ENCODE data around the gene INTS3. TPM values are rescaled to one million over a fixed set of nuclear protein-coding genes. Genes with fewer than 3 reads are reported as not detected.
"Not testable (repeated sequence)": the region's sequence is repeated elsewhere in the genome, so short reads cannot be mapped to it uniquely, and the experiment has no call there.

INTS3 gene
- total RNA-seq, 1 donor from 2014 or later = 72.9 TPM

DNA sequence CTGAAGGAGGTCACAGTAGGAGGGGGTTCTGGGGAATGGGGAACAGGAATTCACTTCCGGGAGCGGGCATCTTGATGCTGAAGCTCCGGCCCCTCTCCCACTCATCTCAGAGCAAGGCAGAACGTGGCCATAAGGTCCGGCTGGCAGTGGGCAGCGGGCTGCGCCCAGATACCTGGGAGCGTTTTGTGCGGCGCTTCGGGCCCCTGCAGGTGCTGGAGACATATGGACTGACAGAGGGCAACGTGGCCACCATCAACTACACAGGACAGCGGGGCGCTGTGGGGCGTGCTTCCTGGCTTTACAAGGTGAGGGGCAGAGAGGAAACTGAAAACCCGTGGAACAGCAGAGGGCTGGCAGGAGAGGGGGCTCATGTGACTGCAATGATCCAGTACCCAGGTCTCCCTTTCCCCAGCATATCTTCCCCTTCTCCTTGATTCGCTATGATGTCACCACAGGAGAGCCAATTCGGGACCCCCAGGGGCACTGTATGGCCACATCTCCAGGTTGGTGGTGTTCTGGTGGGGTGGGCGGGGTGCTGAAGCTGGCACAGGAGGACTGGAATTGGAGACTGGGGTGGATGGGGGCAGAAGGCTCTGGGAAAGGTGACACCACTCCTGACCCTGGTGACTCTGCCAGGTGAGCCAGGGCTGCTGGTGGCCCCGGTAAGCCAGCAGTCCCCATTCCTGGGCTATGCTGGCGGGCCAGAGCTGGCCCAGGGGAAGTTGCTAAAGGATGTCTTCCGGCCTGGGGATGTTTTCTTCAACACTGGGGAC is 50.4 kb downstream of the INTS3 start:
- no peak for DNase-seq (ENCODE audit: low spot score)

DNA sequence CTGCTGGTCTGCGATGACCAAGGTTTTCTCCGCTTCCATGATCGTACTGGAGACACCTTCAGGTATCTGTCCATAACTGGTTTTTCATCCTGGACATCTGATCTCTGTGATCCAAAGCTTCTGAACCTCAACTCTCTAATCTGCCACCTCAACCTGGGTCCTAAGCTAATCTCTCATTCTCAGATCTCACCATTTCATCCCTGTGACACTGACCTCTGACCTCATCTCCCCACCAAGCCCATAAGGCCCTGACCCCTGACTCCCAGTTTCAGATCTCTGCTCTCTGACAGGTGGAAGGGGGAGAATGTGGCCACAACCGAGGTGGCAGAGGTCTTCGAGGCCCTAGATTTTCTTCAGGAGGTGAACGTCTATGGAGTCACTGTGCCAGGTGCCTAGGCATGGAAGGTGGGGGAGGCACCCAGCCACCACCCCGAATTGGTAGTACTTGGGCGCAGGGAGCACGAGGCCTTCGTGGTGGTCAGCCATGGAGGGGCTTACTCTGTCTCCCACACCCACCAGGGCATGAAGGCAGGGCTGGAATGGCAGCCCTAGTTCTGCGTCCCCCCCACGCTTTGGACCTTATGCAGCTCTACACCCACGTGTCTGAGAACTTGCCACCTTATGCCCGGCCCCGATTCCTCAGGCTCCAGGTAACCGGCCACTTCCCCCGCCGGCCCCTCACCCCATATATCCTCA is 51.1 kb downstream of the INTS3 start:
- no peak for DNase-seq (ENCODE audit: low spot score)

DNA sequence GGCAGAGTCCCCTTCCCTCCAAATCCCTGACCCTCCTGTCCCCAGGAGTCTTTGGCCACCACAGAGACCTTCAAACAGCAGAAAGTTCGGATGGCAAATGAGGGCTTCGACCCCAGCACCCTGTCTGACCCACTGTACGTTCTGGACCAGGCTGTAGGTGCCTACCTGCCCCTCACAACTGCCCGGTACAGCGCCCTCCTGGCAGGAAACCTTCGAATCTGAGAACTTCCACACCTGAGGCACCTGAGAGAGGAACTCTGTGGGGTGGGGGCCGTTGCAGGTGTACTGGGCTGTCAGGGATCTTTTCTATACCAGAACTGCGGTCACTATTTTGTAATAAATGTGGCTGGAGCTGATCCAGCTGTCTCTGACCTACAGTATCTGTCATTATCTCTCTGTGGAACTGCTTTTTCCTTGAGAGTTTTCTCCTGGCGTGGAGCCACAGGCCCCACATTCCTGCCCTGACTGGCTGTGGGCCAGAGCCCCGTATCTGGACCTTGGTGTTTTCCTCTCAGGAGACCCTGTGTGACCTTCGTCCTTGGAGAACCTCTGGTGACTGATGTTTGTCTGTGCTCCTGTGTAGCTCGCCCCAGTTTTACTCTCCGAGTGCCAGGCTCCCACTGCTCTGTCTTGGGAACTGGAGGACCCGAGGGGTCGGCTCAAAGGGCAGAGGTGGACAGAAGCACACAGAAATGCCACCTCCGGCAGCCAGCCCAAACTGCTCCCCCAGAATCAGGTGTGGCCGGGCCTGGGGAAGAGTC is 52.1 kb downstream of the INTS3 start:
- no peak for DNase-seq (ENCODE audit: low spot score)

DNA sequence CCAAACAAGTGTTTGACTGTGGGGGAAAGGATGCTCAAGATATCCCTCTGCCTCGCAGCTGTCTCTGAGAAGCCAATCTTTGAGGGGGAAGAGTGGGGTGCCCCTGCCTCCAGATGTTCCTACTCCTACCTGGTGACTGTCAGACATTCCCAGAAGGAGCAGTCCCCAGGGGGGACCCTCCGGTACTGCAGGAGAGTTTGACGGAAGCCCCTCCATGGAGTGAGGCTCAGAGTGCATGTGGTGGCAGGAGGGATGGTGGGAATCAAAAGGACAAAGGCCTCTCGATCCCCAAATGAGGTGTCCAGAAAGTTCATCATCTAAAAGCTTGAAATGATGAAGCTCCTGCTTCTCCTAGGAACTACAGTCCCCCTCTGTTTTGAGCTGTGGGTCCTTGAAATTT is 52.7 kb downstream of the INTS3 start:
- DNase-seq (ENCODE audit: low spot score) = no peak

DNA sequence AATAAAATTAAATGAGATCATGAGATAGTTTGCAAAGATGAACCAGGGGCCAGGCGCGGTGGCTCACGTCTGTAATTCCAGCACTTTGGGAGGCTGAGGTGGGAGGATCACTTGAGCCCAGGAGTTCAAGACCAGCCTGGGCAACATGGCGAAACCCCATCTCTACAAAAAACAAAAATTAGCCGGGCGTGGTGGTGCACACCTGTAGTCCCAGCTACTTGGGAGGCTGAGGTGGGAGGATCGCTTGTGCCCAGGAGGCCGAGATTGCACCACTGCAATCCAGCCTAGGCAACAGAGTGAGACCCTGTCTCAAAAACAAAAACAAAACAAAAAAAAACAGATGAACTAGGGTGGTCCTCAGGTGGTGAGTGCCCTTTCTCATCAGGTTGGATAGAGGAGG is 54.8 kb downstream of the INTS3 start:
- not testable (repeated sequence) for DNase-seq (ENCODE audit: low spot score)

DNA sequence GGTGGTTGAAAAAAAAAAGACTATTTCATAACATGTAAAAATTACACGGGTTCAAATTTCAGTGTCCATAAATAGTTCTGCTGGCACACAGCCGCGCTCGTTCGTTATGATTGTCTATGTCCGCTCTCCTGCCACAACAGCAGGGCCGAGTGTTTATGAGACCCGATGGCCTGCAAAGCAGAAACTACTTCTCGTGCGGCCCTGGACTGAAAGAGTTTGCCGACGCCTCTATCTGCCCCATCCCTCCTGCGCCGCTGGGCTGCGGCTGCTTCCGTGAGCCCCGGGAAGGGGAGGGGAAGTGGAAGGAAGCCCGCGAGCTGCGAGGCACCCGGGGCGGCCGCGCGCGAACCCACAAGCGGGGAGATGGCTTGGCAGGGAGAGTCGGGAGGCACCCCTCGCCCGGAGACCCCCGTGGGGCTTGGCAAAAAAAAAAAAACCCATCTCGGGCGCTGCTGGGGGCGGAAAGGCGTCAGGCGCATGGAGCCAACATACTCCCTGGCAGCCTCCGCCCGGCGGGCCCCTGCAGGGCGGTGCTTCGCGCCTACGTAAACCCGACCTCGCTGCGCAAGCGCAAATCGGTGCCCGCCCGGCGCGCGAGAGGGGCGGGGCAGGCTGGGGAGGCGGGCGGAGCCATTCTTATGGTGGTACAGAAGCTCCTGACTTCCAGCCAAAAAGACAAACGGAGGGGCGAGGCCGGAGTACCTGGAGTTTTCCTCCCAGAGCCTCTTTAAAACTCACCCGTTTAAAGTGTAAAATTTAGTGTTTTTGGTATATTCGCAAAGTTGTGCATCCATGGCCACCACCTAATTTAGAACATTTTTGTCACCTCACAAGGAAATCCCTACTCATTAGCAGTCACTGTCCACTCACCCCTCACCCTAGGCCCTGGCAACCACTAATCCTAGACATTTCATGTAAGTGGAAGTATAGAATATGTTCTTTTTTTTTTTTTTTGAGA is 55.7 kb downstream of the INTS3 start:
- DNase-seq (ENCODE audit: low spot score) = peak; percentile 90

DNA sequence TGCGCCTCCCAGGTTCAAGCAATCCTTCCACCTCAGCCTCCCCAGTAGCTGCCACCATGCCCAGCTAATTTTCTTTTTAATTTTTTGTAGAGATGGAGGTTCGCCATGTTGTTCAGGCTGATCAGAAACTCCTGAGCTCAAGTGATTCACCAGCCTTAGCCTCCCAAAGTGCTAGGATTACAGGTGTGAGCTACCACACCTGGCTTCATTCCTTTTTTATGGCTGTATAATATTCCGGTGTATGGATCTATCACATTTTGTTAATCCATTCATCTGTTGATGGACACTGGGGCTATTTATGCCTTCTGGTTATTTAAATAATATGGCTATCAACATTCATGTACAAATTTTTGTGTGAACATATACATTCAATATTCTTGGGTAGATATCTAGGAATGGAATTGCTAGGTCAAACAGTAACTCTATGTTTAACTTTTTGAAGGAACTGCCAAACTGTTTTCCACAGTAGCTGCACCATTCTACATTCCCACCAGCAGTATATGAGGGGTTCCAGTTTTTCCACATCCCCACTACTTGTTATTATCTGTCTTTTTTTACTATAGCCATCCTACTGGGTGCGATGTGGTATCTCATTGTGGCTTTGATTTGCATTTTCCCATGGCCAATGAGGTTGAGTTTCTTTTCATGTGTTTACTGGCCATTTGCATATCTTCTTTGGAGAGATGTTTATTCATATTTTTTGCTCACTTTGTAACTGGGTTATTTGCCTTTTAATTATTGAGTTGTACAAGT is 58.4 kb downstream of the INTS3 start:
- DNase-seq (ENCODE audit: low spot score) = no peak

DNA sequence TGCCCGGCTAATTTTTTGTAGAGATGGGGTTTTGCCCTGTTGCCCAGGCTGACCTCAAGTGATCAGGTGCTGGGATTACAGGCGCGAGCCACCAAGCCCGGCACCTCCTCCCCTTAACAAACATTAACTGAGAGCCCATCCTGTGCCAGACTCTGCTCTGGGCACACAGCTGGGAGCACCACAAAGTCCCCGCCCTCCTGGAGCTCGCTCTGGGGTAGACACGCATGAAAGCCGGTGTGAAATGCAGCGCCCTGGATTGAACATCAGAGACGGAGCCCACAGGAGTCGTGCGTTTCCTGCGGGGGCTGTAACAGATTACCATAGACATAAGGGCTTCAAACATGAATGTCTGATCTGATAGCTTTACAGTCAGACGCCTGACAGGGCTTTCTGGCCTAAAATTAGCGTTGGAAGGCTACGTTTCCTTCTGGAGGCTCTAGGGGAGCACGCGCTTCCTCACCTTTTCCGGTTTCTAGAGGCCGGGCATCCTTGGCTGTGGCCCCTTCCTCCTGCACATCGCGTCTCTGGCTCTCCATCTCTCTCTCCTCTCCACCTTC is 61.7 kb downstream of the INTS3 start:
- no peak for DNase-seq (ENCODE audit: low spot score)

DNA sequence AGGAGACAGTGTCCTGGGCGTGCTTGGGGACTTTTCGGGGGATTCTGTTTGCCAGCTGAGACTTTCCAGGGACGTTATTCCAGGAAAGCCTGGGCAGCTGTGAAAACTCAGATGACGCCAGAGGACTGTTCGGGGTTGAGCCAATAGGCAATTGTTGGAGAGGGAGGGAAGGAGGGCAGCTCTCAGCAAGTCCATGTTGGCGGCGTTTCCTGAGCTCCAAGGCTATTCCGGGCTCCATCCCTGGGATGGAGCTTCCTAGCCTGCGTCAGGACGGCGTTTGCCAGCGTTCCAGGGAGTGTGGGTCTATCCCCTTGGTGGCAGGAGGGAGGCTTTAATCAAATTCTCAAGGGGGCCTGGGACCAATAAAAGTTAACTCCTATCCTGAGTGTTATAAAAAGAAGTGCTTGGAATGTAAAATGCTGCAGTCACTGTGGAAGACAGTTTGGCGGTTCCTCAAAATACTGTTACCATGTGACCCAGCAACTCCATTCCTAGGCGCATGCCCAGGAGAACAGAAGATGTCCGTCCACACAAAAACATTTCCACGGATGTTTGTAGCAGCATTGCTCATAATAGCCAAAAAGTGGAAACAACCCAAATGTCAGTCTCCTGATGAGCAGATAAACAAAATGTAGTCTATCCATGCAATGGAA is 62.6 kb downstream of the INTS3 start:
- peak; percentile 82 for DNase-seq (ENCODE audit: low spot score)

DNA sequence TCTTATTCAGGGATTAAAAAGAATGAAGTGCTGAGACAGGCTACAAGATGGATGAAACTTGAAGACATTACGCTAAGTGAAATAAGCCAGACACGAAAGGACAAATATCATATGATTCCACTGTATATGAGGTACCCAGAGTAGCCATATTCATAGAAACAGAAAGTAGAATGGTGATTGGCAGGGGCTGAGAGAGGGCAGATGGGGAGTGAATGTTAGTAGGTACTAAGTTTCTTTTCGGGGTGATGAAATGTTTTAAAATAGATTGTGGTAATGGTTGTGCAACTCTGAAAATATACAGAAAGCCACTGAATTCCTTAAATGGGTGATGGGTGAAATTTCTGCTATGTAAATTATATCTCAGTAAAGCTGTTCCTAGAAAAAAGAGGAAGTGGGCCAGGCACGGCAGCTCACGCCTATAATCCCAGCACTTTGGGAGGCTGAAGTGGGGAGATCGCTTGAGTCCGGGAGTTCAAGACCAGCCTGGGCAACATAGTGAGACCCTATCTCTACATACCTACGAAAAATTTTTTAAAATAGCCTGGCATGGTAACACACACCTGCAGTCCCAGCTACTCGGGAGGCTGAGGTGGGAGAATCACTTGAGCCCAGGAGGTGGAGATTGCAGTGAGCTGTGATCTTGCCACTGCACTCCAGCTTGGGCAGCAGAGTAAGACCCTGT is 63.3 kb downstream of the INTS3 start:
- DNase-seq (ENCODE audit: low spot score) = peak; percentile 43

DNA sequence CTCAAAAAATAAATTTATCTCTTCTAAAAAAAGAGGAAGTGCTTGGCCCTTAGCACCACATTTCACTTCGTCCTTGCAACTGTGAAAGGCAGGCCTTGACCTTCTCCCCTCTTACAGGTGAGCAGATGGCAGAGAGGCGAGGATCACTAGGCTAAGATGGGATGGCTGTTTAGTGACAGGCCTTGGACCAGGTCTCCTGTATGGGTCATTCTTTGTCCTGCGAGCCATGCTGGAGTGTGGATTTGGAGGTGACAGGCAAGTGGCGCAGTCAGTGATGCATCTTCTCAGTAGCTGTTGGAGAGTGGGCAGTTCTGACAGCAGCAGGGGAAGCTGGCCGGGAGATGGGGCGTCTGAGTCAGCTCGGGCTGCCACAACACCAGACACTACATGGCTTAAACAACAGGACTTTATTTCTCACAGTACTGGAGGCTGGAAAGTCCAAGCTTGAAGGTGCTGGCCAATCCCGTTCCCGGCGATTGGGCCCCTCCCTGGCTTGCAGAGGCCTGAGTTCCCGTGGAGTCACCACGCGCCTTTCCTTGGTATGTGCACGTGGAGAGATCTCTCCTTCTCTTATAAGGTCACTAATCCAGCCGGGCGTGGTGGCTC is 63.9 kb downstream of the INTS3 start:
- no peak for DNase-seq (ENCODE audit: low spot score)

DNA sequence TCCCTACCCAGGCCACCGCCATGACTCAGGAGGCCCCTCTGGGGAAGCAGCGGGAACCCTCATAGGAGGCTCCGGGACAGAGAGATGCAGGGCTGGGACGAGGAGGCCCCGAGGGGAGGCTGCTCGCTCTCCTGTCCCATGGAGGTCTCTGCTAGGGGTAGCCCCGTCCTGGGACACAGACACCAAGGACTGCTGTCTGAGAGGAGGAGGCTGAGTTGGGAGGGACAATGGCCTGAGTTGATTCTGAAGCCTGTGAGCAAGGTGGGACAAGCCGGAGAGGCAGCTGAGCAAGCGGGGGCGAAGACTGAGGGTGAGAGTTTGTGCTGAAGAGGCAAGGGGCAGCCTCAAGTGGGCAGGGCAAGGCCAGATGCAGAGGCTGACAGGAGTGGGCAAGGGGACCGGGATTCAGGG is 64.8 kb downstream of the INTS3 start:
- no peak for DNase-seq (ENCODE audit: low spot score)

DNA sequence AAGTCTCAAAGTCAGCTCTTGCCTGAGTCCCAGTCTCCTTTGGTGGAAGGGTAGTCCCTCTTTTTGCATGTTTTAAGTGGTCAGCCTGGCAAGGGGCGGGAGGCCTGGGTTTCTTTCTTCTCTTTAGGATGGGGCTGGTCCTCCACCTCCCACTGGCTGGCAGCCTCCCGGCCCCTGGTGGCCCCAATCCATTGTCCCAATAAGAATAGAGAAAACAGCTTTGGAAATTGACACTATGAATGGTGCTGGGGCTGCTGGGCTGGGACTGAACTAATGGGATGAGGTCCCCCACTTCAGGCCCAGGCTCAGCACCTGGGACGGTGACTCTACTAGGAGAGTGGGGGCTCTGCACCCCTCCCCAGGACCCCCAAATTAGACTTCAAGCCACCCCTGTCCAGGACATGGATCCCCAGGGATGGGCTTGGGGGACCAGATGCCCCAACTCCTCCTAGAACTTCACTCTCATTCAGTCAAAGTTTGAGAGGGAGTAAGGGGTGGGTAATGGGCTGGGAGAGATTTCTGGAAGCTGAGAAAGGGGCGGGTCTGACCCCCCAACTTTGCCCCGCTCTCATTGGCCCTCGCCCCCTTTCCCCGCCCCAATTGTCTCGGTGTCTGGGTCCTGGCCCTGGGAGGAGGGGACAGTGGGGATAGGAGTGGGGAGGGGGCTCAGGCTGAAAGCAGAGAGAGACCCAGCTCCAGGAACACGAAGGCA is 65.6 kb downstream of the INTS3 start:
- no peak for DNase-seq (ENCODE audit: low spot score)

DNA sequence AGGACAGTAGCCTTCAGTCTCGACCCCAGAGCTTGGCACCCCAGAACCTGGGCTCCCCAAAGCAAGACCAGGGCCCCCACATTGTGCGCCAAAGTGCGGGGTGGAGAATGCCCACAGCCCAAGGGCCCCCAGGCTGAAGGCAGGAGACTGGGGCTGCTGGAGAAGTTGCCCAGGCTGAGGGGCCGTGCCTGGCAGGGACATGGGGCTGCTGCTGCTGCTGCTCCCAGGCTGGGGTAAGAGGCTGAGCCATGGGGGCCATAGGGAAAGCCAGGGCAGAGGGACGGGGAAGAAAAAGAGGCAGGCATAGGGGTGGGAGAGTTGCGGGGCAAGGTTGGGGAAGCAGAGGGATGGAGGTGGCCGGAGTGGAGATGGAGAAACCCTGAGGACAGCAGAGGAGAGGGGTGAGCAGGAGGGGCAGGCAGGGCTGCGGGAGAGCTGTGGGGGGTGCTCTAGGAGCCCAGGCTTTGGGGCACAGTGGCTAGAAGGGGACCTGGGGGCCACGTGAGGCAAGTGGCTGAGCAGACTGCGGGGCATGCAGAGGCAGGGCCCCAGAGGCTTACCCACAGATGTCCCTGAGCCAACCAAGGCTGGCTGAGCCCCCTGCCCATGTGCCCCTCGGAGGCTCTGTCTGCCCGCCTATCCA is 66.2 kb downstream of the INTS3 start:
- no peak for DNase-seq (ENCODE audit: low spot score)

DNA sequence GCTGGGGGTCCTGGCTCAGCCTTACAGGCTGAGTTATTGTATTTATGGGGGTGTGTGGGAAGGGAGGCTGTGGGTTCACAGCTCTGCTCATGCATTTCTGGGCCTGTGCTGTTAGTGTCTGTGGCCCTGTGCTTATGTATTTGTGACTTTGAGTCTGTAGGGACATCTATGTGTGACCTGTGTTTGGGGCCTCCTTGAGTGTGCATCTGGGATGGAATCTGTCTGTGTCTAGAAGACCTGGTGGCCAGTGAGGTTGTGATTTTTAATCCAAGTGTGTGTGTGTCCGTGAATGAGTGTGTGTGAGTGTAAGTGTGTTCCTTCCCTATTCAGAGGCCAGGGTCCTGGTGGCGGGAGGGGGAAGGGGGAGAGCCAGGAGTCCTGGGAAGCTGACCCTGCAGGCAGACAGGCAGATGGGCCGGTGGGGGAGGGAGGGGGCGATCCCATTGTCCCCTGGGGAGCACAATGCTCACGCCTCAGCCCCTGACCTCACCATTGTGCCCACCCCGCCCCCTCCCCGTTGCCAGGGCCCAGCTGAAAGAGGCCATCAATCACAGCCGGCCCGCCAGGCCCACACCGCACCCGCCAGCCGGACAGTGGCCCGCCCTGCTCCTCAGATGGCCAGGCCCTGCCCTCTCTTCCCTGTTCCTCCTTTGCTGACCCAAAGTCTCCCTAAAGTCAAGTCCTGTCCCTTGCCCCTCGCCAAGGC is 66.9 kb downstream of the INTS3 start:
- DNase-seq (ENCODE audit: low spot score) = no peak

DNA sequence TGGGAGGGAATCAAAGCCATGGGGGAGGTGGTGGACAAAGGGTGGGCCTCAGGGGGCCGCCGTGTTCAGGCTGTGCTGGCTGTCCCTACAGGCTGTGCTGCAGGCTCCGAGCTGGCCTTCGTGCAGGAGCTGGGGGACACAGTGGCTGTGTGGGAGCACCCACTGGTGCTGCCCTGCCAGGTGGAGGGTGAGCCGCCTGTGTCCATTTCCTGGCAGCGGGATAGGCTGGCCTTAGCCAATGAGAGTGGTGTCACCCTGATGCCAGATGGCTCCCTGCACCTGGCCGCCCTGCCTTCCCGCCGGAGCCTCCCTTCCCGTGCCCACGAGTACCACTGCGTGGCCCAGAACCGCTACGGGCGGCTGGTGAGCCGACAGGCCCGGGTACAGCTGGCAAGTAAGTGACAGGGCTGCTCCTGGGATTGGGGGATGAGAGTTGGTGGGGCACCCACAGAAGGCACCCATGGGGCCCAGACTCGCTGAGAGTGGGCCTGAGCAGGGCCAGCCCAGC is 67.5 kb downstream of the INTS3 start:
- no peak for DNase-seq (ENCODE audit: low spot score)

Measured in mucosa of gallbladder (tissue), 1 donor.